Panc1 (cell line): Measurements from ENCODE around the gene NLRC5.

Experiments
- POLR2AphosphoS5 ChIP-seq: IDR thresholded peaks from 2 replicates; pipeline ENCODE4 v1.6.1; 2012; ENCODE audit warnings: mild to moderate bottlenecking, low read depth, low read length, moderate library complexity
- TF ChIP-seq, protein P1 (sequence below): fragments of 450-650 bp; IDR thresholded peaks from 2 replicates; pipeline ENCODE4 v1.5.1; 2017; ENCODE audit warnings: mild to moderate bottlenecking

DNA sequence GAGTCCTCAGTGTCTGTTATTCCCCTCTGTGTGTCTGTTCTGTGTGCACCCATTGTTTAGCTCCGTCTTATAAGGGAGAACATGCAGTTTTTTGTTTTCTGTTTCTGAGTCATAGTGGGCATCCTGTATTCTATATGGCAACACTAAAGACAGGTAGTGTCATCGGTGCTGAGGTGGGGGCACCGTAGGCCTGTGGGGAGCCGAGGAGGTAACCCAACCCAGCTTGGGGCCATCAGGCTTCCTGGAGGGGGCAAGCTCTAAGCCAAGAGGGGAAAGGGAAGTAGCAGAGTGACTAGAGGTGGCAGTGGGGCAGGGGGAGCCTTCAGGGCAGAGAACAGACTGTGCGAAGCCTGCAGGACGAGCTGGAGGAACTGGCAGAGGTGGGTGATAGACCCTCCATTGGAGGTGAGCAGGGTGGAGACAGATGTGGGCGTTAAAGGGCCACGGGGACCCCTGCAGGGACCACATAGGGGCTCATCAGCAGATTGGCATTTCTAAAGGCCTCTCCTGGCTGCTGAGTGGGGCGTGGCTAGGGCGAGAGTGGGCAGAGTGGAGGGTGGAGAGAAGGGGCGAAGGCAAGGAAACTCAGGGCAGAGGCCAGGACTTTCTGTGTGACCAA, 139.5 kb downstream of the NLRC5 start:
- TF ChIP-seq POLR2AphosphoS5, result no peak
- TF ChIP-seq, protein P1, sequence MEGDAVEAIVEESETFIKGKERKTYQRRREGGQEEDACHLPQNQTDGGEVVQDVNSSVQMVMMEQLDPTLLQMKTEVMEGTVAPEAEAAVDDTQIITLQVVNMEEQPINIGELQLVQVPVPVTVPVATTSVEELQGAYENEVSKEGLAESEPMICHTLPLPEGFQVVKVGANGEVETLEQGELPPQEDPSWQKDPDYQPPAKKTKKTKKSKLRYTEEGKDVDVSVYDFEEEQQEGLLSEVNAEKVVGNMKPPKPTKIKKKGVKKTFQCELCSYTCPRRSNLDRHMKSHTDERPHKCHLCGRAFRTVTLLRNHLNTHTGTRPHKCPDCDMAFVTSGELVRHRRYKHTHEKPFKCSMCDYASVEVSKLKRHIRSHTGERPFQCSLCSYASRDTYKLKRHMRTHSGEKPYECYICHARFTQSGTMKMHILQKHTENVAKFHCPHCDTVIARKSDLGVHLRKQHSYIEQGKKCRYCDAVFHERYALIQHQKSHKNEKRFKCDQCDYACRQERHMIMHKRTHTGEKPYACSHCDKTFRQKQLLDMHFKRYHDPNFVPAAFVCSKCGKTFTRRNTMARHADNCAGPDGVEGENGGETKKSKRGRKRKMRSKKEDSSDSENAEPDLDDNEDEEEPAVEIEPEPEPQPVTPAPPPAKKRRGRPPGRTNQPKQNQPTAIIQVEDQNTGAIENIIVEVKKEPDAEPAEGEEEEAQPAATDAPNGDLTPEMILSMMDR, result no peak
